Measurements from ENCODE around the gene MAP6. TPM values are rescaled to one million over a fixed set of nuclear protein-coding genes. Genes with fewer than 3 reads are reported as not detected.

The MAP6 gene
- total RNA-seq: 0.57 and 2.4 TPM in 2 replicates

DNA sequence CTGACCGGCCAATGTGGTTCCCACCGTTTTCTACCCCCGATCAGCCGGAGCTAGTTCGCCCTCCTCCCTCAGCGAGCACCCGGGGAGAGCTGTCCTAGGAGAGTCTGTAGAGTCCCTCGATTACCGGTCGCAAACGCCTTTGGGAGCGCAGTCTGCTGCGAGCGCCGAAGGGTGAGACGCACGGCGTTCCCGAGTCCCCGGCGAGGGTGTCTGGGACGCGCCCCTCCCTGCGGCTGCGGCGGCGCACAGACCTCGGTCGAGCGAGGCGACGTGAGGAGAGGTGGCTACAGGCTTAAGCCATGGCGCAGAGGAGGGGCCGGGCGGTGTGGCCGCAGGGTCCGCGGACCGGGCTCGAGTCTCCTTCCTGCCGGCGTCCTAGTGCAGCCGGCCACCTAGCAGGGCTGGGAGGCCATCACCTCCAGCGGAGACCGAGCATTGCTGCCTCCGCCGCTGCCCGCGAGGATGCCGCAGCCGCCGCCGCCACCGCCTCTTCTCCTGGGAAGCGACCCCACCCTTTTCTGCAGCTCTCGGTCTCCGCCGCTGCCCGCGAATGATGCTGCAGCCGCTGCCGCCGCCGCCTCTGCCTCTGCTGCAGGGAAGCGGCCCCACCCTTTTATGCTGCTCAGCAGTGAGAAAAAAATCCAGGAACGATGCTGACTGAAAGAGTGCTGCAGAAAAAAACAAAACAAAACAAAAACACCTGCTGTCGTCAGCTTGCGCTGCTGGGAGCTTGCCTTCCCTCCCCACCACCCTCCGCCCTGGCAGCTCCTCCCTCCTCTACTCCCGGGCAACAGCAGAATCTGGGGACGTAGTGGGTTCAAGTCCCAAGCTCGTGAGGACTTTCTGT lies at the start of gene MAP6:
Gene MAP6, minus strand, starts transcription at position 588 of the 847 bp plus-strand sequence. CDS start 669 bp downstream, outside the sequence.

DNA sequence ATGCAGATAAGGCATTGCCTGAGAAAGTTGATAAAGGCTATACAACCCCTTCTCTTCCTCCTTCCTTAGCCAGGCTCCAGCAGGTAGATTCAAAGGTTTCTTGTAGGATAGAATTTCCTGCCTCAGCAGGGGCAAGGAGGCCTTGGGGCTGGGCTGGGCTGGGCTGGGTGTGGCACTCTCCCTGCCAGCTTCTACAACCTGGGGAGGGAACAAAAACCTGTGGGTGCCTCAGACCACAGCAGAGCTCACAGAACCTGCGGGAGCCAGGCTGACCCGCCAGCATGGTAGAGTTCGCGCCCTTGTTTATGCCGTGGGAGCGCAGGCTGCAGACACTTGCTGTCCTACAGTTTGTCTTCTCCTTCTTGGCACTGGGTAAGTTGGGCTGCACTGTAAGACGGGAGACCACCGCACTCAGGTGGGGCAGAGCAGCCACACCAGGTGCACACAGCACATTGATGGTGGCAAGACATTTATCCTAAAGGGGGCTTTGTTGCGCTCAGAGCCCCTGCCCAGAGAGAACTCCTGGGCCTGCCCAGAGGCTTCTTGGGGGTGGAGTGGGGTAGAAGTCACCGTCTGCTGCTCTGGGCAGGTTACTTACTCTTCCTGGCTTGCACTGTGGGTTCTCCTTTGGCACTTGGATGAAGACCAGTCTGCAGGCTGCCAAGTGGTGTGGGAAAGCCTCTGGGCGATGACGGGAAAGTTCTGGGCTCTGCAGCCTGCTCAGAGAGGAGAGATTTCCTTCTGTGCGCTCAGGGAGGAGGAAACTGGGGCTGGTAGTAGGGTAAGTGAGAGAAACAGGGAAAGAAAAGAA lies 49.0 kb upstream of the MAP6 start, which contains the start of gene MOGAT2:
Gene MOGAT2, plus strand, starts transcription at position 231 of the 811 bp plus-strand sequence. Its CDS starts 51 bp downstream, at position 282.

DNA sequence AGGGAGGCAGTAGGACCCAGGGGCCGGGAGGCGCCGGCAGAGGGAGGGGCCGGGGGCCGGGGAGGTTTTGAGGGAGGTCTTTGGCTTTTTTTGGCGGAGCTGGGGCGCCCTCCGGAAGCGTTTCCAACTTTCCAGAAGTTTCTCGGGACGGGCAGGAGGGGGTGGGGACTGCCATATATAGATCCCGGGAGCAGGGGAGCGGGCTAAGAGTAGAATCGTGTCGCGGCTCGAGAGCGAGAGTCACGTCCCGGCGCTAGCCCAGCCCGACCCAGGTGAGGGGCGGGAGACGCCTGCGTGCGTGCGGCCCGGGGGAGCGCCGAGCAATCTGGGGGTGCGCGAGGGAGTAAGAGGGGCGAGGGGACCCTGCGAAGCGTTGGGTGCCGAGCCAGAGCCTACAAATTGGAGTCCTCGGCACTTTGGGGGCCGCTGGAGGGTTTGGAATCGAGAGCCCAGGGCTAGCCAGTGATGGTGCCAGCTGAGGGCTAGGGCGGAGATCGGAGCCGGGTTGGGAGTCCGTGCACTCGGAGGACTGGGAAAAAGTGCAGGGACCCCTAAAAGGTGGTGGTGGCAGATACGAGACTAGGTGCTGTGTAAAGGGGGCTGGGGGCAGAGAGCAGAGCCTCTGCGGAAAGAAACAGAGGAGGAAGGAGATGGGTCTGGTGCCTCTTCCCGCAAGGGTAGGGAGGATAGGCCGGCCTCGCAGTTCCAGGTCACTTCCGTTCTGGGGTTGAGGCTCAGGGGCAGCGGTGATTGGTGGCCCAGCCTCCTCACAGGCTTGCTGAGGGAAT lies 106.6 kb downstream of the MAP6 start, which contains the start of gene SERPINH1:
Gene SERPINH1, plus strand, starts transcription at position 206 of the 788 bp plus-strand sequence. CDS start 4,097 bp downstream, outside the sequence.

Small RNA genes lying within 50 kb of the gene (small RNA-seq; reads per million reads assigned to genes)
- not detected for gene AP001922.4 (ENCODE audit: low replicate concordance)

Other genes starting within 250 kb of the MAP6 start
- 2.4 and 4.6 TPM in 2 replicates for gene KLHL35, start 235.8 kb downstream of the MAP6 start, total RNA-seq
- gene GDPD5, start 143.1 kb downstream of the MAP6 start, total RNA-seq: 1.6 and 4.6 TPM in 2 replicates
- gene SERPINH1, start 106.8 kb downstream of the MAP6 start, total RNA-seq: 1,267 and 2,282 TPM in 2 replicates
- not detected in 2 replicates for gene MOGAT2, start 48.8 kb upstream of the MAP6 start, total RNA-seq
- gene DGAT2, start 99.7 kb upstream of the MAP6 start, total RNA-seq: 0.43 and 2.0 TPM in 2 replicates
- 20.1 and 20.6 TPM in 2 replicates for gene UVRAG, start 146.2 kb upstream of the MAP6 start, total RNA-seq

Measured in placental pericyte (primary cell).